ENCODE measurements around the gene NDUFS2. TPM values are rescaled to one million over a fixed set of nuclear protein-coding genes. Genes with fewer than 3 reads are reported as not detected.
A peak's percentile ranks its signal among the peaks of the same experiment; 100 is the strongest.
"Not testable (repeated sequence)": the region's sequence is repeated elsewhere in the genome, so short reads cannot be mapped to it uniquely, and the experiment has no call there.

NDUFS2 gene
- total RNA-seq, 1 experiment from 2014 or later, result 76.2 TPM

DNA sequence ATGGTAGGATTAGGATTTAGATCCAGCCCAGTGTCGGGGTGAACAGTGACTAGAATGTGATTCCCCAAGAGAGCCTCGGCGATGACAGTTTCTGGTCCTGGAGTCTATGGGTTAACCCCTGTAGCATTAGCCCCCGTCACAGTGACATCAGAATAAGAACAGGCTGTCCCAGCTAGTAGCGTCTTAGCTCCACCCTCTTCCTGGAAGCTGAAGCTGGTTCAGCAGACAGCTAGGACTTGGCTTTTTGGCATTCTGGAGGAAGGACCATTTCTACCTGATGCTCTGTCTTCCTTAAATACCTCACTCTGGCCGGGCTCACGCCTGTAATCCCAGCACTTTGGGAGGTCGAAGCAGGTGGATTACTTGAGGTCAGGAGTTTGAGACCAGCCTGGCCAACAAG lies 5.0 kb downstream of the NDUFS2 start:
- Histone ChIP-seq H3K36me3 (peaks cover 70% of the 10 kb centered on the region), H3K9me3 (replicated peaks) (no peaks in the 10 kb centered on the region), H3K4me1 (replicated peaks) (peaks cover 5% of the 10 kb centered on the region), H3K27ac (no peak overlapping the region), H3K27me3 (replicated peaks) (no peaks in the 10 kb centered on the region), H3K4me3 (no peak overlapping the region)
- DNase-seq (ENCODE audit: low read depth in 1 of 2, low spot score in 2 of 2), result no peak

GRCh38 chr1:161209790-161210409 lies 7.7 kb downstream of the NDUFS2 start:
- H3K4me1 ChIP-seq (replicated peaks), result no peaks in the 10 kb centered on the region
- H3K4me3 ChIP-seq, result no peak overlapping the region
- DNase-seq (ENCODE audit: low read depth in 1 of 2, low spot score in 2 of 2), result peak; percentile 55 to 82
- no peaks in the 10 kb centered on the region for H3K9me3 ChIP-seq (replicated peaks)
- no peaks in the 10 kb centered on the region for H3K27me3 ChIP-seq (replicated peaks)
- H3K27ac ChIP-seq, result no peak overlapping the region
- H3K36me3 ChIP-seq, result peaks cover 82% of the 10 kb centered on the region

GRCh38 chr1:161214369-161214768 lies 12.2 kb downstream of the NDUFS2 start:
- Histone ChIP-seq H3K4me3 (no peak overlapping the region), H3K27me3 (replicated peaks) (no peaks in the 10 kb centered on the region)
- no peak for DNase-seq (ENCODE audit: low read depth in 1 of 2, low spot score in 2 of 2)

DNA sequence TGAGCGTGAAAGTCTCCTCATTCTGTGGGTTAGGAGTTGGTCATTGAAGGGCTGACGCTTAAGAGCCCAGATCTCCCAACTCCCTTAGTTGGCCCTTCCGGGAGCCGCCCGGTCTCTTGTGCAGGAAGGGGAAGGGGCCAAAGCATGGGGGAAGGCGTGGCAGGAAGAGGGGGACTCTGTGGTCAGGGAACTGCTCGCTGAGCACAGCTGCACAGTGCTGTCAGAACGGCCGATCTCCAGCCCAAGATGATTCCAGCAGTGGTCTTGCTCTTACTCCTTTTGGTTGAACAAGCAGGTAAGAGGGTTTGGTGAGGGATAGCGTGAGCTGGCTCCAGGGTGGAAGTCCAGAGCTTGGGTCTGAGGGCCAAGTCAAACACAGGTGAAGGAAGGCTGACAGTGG lies 12.9 kb downstream of the NDUFS2 start, which contains the start of gene FCER1G:
FCER1G (plus strand) TSS at position 220 of the 400 bp plus-strand sequence; CDS start at position 247, 27 bp downstream.
- Histone ChIP-seq H3K9me3 (replicated peaks) (no peaks in the 10 kb centered on the region), H3K27me3 (replicated peaks) (no peaks in the 10 kb centered on the region), H3K36me3 (peaks cover 46% of the 10 kb centered on the region), H3K27ac (no peak within 1 kb of the TSS), H3K4me1 (replicated peaks) (no peaks in the 10 kb centered on the region), H3K4me3 (no peak within 1 kb of the TSS)
- no peak for DNase-seq (ENCODE audit: low read depth in 1 of 2, low spot score in 2 of 2)

More at GRCh38 chr1:161214369-161214768, 12.2 kb downstream of the NDUFS2 start:
- Histone ChIP-seq H3K9me3 (replicated peaks) (no peaks in the 10 kb centered on the region), H3K4me1 (replicated peaks) (no peaks in the 10 kb centered on the region), H3K36me3 (peaks cover 53% of the 10 kb centered on the region), H3K27ac (no peak overlapping the region)

GRCh38 chr1:161216945-161217712 lies 15.0 kb downstream of the NDUFS2 start:
- no peaks in the 10 kb centered on the region for H3K27me3 ChIP-seq (replicated peaks)
- no peaks in the 10 kb centered on the region for H3K4me1 ChIP-seq (replicated peaks)
- no peak overlapping the region for H3K27ac ChIP-seq
- DNase-seq (ENCODE audit: low read depth in 1 of 2, low spot score in 2 of 2), result no peak
- H3K9me3 ChIP-seq (replicated peaks), result no peaks in the 10 kb centered on the region
- H3K36me3 ChIP-seq, result peaks cover 25% of the 10 kb centered on the region
- no peak overlapping the region for H3K4me3 ChIP-seq

- DNase-seq (ENCODE audit: low read depth in 1 of 2, low spot score in 2 of 2), result no peak
- no peaks in the 10 kb centered on the region for H3K27me3 ChIP-seq (replicated peaks)
- H3K4me1 ChIP-seq (replicated peaks), result no peaks in the 10 kb centered on the region
- H3K27ac ChIP-seq, result no peak overlapping the region
- H3K4me3 ChIP-seq, result no peak overlapping the region
- peaks cover 18% of the 10 kb centered on the region for H3K36me3 ChIP-seq
- no peaks in the 10 kb centered on the region for H3K9me3 ChIP-seq (replicated peaks)
These were observed 15.7 kb downstream of the NDUFS2 start for GRCh38 chr1:161217831-161218230.

GRCh38 chr1:161218301-161219077 lies 16.3 kb downstream of the NDUFS2 start:
- Histone ChIP-seq H3K9me3 (replicated peaks) (no peaks in the 10 kb centered on the region), H3K4me1 (replicated peaks) (no peaks in the 10 kb centered on the region), H3K27ac (no peak overlapping the region)

GRCh38 chr1:161219078-161219892 lies 17.1 kb downstream of the NDUFS2 start:
- no peak for DNase-seq (ENCODE audit: low read depth in 1 of 2, low spot score in 2 of 2)
- Histone ChIP-seq H3K27ac (no peak overlapping the region), H3K4me1 (replicated peaks) (no peaks in the 10 kb centered on the region), H3K27me3 (replicated peaks) (no peaks in the 10 kb centered on the region), H3K9me3 (replicated peaks) (no peaks in the 10 kb centered on the region), H3K36me3 (peaks cover 4% of the 10 kb centered on the region), H3K4me3 (no peak overlapping the region)

More at GRCh38 chr1:161218301-161219077, 16.3 kb downstream of the NDUFS2 start:
- no peaks in the 10 kb centered on the region for H3K27me3 ChIP-seq (replicated peaks)
- peaks cover 12% of the 10 kb centered on the region for H3K36me3 ChIP-seq
- H3K4me3 ChIP-seq, result no peak overlapping the region
- no peak for DNase-seq (ENCODE audit: low read depth in 1 of 2, low spot score in 2 of 2)

- no peaks in the 10 kb centered on the region for H3K27me3 ChIP-seq (replicated peaks)
- no peak for DNase-seq (ENCODE audit: low read depth in 1 of 2, low spot score in 2 of 2)
- H3K9me3 ChIP-seq (replicated peaks), result no peaks in the 10 kb centered on the region
- H3K36me3 ChIP-seq, result no peaks in the 10 kb centered on the region
- no peak overlapping the region for H3K27ac ChIP-seq
- H3K4me3 ChIP-seq, result no peak overlapping the region
- no peaks in the 10 kb centered on the region for H3K4me1 ChIP-seq (replicated peaks)
These were observed 17.8 kb downstream of the NDUFS2 start for GRCh38 chr1:161220002-161220401.

DNA sequence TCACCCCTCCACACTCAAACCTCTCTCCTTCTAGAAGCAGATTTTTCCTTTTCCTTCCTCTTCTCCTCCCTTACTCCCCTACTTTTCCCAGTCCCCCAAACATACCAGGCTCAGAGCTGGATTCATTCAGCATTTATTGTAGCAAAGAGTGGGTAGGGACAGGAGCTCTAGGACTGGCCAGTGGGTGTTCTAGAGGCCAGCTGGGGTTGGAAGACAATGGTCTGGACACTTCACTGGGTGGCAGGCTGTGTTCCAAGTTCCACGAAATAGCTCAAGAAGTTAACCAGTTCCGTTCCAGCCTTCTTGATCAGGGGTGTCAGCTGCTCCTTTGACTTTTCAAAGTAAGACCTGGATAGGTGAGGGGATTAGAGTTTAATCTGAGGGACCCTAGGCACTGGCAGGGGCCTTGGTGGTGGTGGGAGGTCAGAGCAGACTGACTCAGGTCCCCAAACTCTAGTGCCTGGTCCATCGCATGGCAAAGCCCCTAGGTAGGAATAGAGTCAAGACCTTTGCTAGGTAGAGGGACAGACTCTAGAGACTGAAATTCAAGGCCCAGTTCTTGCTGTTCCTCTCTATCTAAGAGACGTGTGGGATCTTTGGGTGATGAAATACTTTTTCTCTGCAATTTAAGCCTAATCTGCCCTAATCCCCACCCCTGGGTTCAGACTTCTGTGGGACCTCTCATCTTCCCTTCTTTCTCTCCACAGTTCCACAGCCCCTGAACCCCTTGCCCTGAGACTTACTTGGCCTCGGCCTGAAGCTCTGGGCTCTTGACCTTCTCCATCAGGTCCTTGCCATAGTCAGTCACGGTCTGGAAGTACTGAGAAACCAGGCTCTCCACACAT lies 20.2 kb downstream of the NDUFS2 start:
- DNase-seq (ENCODE audit: low read depth in 1 of 2, low spot score in 2 of 2), result no peak
- H3K36me3 ChIP-seq, result no peaks in the 10 kb centered on the region; the same call in 1 of the 2 replicates
- H3K4me1 ChIP-seq (replicated peaks), result peaks cover 13% of the 10 kb centered on the region
- no peak overlapping the region for H3K4me3 ChIP-seq
- no peaks in the 10 kb centered on the region for H3K27me3 ChIP-seq (replicated peaks)
- H3K9me3 ChIP-seq (replicated peaks), result no peaks in the 10 kb centered on the region
- no peak overlapping the region for H3K27ac ChIP-seq

GRCh38 chr1:161223805-161224694 lies 21.9 kb downstream of the NDUFS2 start:
- H3K27me3 ChIP-seq (replicated peaks), result no peaks in the 10 kb centered on the region
- H3K27ac ChIP-seq, result no peak overlapping the region
- H3K9me3 ChIP-seq (replicated peaks), result no peaks in the 10 kb centered on the region
- DNase-seq (ENCODE audit: low read depth in 1 of 2, low spot score in 2 of 2), result no peak
- no peak overlapping the region for H3K4me3 ChIP-seq
- H3K4me1 ChIP-seq (replicated peaks), result peaks cover 16% of the 10 kb centered on the region
- peaks cover 15% of the 10 kb centered on the region for H3K36me3 ChIP-seq

- Histone ChIP-seq H3K36me3 (peaks cover 21% of the 10 kb centered on the region), H3K4me1 (replicated peaks) (peaks cover 16% of the 10 kb centered on the region)
- not testable (repeated sequence) for H3K9me3 ChIP-seq (replicated peaks); H3K27ac ChIP-seq; H3K4me3 ChIP-seq; H3K27me3 ChIP-seq (replicated peaks); DNase-seq (ENCODE audit: low read depth in 1 of 2, low spot score in 2 of 2)
These were observed 22.5 kb downstream of the NDUFS2 start for GRCh38 chr1:161224695-161225087.

Measured in SJSA1 (cell line).